ENCODE measurements around the gene TNF.
A peak's percentile ranks its signal among the peaks of the same experiment; 100 is the strongest.
"Not testable (repeated sequence)": the region's sequence is repeated elsewhere in the genome, so short reads cannot be mapped to it uniquely, and the experiment has no call there.

Gene TNF

DNA sequence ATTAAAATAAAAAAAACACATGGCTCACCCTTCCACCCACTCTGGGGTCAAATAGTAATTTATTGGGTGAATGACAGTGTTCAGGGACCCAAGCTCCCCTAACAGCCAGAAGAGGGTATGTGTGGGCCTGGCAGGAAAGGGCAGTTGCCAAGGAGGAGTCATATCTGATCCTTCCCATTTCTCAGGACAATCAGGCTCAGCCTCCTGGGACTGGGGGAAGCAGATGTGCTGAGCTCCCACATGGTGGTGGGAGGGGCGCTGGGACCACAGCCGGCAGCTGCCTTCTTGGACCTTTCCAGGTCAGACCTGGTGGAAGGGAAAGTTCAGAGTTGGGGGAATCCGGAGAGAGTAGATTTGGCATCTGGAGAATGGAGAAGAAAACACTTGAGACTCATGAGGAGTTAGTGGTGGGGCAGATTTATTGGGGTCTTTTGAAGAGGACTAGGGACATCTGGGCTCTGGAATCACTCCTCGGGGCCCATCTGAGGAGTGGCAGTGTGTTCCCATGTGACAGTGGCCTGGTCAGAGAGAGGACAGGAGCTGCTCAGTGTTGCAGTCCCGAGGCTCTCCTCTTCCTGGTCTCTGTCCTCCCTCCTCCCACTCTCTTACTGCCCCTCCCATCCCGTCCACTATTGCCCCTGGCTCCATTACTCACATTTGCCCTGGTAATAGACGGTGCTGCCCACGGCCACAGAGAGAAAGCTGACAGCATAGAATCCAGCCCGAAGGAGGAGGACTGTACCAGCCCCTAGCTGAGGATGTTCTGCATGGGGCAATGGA is 13.7 kb downstream of the TNF start:
- DNase-seq (ENCODE audit: low read depth) = no peak

DNA sequence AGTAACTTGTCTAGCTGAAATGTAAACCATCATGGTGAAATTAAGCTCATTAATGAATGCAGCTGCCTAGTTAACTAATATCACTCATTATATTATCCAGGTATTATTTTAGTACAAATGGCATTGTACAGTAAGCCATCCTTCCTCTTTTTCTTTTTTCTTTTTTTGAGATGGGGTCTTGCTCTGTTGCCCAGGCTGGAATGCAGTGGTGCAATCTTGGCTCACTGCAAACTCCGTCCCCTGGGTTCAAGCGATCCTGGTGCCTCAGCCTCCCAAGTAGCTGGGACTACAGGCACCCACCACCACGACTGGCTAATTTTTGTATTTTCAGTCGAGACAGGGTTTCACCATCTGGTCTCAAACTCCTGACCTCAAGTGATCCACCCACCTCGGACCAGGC is 15.3 kb downstream of the TNF start:
- DNase-seq (ENCODE audit: low read depth) = not testable (repeated sequence)

DNA sequence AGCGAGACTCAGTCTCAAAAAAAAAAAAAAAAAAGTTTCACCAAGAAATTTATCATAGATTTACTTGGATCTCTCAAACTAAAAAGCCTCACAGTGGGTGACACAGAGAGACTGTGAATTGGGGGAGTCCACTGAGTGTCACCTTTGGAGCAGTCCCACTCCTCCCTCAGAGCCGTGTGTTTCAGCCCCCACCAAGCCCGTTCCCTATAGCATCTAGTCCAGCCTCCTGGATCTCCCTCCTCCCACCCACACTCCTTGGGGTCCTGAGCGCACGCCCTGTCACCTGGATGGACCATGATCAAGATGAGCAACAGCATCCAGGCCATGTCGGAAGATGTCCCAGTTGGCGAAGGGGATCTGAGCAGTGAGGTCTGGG is 17.0 kb downstream of the TNF start:
- DNase-seq (ENCODE audit: low read depth) = no peak

DNA sequence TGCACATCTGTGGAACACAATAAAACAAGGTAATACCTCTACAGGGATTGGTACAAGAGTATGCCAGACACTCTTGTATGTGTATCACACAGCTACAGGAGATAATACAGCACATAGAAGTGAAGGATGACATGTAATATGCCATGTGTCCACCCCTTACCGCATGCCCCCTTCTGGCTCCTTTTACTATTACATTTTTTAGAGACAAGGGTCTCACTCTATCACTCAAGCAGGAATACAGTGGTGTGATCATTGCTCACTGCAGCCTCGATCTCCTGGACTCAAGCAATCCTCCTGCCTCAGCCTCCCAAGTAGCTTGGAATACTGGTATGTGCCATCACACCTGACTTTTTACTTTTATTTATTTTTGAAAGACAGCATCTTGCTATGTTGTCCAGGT is 21.6 kb downstream of the TNF start:
- DNase-seq (ENCODE audit: low read depth) = no peak

- DNase-seq (ENCODE audit: low read depth) = no peak
Observed at GRCh38 chr6:31607317-31607716, 32.0 kb downstream of the TNF start.

DNA sequence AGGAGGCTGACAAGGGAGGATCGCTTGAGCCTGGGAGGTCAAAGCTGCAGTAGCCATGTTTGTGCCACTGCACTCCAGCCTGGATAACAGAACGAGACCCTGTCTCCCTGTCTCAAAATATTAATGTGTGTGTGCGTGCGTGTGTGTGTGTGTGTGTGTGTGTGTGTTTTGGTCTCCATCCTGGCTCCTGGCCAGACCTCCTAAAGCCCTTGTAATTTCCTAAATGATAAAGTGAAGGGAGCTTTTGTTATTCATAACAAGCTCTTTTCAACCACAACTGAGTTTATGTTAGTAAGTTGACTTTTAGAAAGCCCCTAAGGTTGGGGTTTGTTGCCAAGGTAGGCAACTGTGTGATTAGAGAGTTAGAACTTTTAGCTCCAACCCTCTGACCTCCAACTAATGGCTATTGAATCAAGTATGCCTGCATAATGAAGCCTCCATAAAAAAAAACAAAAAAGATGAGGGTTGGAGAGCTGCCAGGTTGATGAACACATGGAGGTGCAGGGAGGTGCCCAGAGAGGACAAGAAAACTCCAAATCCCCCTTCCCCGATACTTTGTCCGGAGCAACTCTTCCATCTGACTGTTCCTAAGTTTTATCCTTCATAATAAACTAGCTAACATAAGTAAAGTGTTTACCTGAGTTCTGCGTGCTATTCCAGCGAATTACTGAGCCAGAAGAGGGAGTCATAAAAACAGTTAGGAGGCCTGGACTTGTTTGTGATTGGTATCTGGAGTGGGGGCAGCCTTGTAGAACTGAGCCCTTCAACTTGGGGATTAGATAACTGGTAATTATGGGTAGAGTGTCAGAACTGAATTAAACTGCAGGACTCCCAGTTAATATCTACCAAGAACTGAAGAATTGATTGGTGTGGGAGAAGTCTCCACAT is 34.4 kb downstream of the TNF start:
- DNase-seq (ENCODE audit: low read depth) = no peak

- no peak for DNase-seq (ENCODE audit: low read depth)
Observed at GRCh38 chr6:31610968-31611367, 35.6 kb downstream of the TNF start.

- DNase-seq (ENCODE audit: low read depth) = no peak
Observed at GRCh38 chr6:31614075-31614619, 38.8 kb downstream of the TNF start.

GRCh38 chr6:31614684-31615578 is 39.6 kb downstream of the TNF start, which contains the start of gene AIF1:
AIF1 (plus strand) TSS chr6:31615234; CDS start chr6:31615330, 96 bp downstream.
- DNase-seq (ENCODE audit: low read depth) = no peak

DNA sequence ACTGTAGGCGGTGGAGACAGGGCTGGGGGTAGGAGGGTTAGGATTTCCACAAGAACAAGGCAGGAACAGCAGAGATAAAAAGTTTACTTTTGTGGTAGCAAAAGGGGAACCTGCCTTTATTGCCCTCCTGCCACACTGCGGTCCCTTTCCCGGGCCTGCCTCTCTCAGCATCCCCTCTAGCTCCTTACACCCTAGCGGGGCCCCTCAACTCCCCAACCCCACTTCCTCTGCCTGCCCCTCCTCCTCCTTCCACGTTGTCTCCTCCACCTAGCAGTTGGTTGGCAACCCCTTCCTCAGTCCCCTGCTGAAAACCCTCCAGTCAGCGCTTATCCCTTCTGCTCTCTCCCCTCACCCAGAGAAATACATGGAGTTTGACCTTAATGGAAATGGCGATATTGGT is 40.4 kb downstream of the TNF start:
- no peak for DNase-seq (ENCODE audit: low read depth)

- DNase-seq (ENCODE audit: low read depth) = no peak
Observed at GRCh38 chr6:31617010-31617409, 41.6 kb downstream of the TNF start.

DNA sequence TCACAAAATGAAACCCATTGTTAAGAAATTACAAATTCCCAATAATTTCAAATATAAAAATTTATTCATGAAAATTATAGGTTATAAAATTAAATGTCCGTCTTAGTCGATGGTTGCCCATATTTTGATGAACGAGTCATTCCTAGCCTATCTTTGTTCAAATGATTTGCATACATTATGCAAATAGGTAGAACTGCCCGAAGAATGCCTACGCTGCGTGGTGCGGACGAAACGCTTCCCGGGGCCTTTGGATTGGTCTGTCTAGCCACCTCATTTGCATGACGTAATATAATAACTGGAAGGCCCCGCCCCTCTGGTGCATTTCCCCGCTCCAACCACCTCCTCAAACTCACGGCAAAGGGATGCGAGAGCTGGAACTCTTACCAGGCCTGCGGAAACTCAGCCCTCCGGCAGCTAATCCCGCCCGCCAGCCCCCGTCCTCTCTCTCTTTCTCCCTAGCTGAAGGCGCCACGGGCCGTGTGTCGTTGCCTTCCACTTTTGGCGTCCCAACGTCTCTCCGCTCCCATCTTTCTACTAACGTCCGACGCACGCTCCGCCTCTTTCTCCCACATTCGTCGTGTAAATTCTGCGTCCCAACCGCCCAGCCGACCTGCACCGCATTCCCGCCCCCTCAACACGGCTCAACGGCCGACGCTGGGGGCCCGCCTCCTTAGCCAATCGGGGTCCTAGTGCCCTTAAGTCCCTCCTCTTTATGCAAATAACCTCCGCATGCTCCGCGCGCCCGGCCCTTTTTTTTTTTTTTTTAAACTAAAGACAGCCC is 44.6 kb downstream of the TNF start:
- peak; percentile 92 for DNase-seq (ENCODE audit: low read depth)

GRCh38 chr6:31620586-31621319 is 45.4 kb downstream of the TNF start, which contains the start of gene PRRC2A:
PRRC2A (plus strand) TSS chr6:31620715; CDS start chr6:31622790, 2,075 bp downstream.
- DNase-seq (ENCODE audit: low read depth) = peak; percentile 55

- DNase-seq (ENCODE audit: low read depth) = no peak
Observed at GRCh38 chr6:31621320-31621939, 46.1 kb downstream of the TNF start.

- DNase-seq (ENCODE audit: low read depth) = no peak
Observed at GRCh38 chr6:31621991-31622390, 46.6 kb downstream of the TNF start.

DNA sequence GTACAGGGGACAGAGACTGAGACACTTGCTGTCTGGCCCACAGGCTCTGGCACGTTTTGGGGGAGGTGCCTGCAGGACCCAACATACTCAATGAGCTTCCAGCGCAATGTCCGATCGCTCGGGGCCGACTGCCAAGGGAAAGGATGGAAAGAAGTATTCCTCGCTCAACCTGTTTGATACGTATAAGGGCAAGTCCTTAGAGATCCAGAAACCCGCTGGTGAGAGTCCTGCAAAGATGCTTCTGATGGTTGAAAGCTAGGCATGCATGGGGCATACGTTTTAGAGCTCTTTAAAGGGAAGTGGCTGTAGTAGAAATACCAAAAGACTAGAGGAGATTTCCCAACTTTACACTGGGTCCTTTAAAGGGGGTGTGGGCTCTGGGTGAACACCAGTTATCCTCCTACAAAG is 47.3 kb downstream of the TNF start:
- DNase-seq (ENCODE audit: low read depth) = no peak

GRCh38 chr6:31624070-31624469 is 48.7 kb downstream of the TNF start:
- no peak for DNase-seq (ENCODE audit: low read depth)

DNA sequence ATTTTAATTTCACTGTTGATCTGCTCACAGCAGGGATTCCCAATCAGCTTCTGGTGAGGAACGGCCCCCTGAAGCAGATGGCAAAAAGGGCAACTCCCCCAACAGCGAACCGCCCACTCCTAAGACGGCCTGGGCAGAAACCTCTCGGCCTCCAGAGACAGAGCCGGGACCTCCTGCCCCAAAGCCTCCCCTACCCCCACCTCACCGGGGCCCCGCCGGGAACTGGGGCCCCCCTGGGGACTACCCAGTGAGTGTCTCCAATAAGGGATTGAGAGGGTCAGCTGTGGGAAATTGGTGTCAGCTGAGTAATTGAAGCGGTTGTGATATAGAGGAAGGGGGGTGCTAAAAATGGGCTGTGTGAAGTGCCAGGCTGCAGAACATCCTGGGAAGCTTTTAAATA is 51.6 kb downstream of the TNF start:
- no peak for DNase-seq (ENCODE audit: low read depth)

DNA sequence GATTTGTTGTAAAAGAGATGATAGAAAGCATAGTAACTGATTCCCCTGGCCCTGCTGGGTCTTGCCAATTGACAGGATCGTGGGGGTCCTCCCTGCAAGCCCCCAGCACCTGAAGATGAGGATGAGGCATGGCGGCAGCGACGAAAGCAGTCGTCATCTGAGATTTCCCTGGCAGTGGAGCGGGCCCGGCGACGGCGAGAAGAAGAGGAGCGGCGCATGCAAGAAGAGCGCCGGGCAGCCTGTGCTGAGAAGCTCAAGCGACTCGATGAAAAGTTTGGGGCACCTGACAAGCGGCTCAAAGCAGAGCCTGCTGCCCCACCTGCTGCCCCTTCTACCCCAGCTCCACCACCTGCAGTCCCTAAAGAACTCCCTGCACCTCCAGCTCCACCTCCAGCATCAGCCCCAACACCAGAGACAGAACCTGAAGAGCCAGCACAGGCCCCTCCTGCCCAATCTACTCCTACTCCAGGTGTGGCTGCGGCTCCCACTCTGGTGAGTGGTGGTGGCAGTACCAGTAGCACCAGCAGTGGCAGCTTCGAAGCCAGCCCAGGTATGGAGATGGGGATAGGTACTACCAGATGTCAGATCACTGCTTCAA is 52.4 kb downstream of the TNF start:
- no peak for DNase-seq (ENCODE audit: low read depth)
